Keratinocyte (primary cell): Measurements from ENCODE around the gene PLCD4.

Experiments
- CTCF ChIP-seq, 3 experiments: IDR thresholded peaks in 1 of 3; conservative IDR thresholded peaks in 1 of 3; optimal IDR thresholded peaks in 1 of 3; 2 replicates in 2 of 3; 3 replicates in 1 of 3; pipeline versions ENCODE3 to v1.5.1; 2011; ENCODE audit warnings: low read length in 3 of 3, mild to moderate bottlenecking in 3 of 3, moderate library complexity in 2 of 3, control low read depth in 1 of 3, inconsistent platforms in 1 of 3; ENCODE audit not compliant: insufficient read depth in 2 of 3; ENCODE audit errors: extremely low read depth in 1 of 3
- EZH2 ChIP-seq: IDR thresholded peaks from one replicate; pipeline ENCODE4 v1.6.1; 2012; ENCODE audit warnings: inconsistent platforms, mild to moderate bottlenecking, low read length, moderate library complexity

GRCh38 chr2:218655751-218656150 lies 48.1 kb downstream of the PLCD4 start:
- no peak for TF ChIP-seq CTCF (optimal IDR thresholded peaks at IDR 0.05 in 1 of 3, IDR thresholded peaks at IDR 0.05 in 1 of 3, conservative IDR thresholded peaks at IDR 0.05 in 1 of 3; ENCODE audit: extremely low read depth in 1 of 3, insufficient read depth in 2 of 3, low read length in 3 of 3)
- TF ChIP-seq EZH2 = no peak
